Endodermal cell (in vitro differentiated cells): ENCODE results near the gene VOPP1. TPM values are rescaled to one million over a fixed set of nuclear protein-coding genes. Genes with fewer than 3 reads are reported as not detected.

Source experiments
- DNase-seq: peaks from one replicate; pipeline ENCODE4 v3.0.0-alpha.2; 2017
- H3K27ac ChIP-seq: 2 replicates; pipeline ENCODE4 v1.5.1; 2013; ENCODE audit warnings: mild to moderate bottlenecking, low read depth, low read length, moderate library complexity
- H3K27me3 ChIP-seq: 2 replicates; pipeline ENCODE4 v1.6.1; 2013; ENCODE audit warnings: mild to moderate bottlenecking, low read length, moderate library complexity; ENCODE audit not compliant: insufficient read depth, control insufficient read depth, poor library complexity, severe bottlenecking
- H3K36me3 ChIP-seq: 2 replicates; pipeline ENCODE4 v1.7.0; 2013; ENCODE audit warnings: mild to moderate bottlenecking, low read length, moderate library complexity; ENCODE audit not compliant: control insufficient read depth, insufficient read depth
- H3K4me1 ChIP-seq: one replicate; pipeline ENCODE4 v1.7.0; 2013; ENCODE audit warnings: low read length; ENCODE audit not compliant: control insufficient read depth, insufficient read depth
- H3K4me3 ChIP-seq: 2 replicates; pipeline ENCODE4 v1.5.1; 2013; ENCODE audit warnings: mild to moderate bottlenecking, low read length, moderate library complexity
- H3K9ac ChIP-seq: 2 replicates; pipeline ENCODE4 v1.6.1; 2013; ENCODE audit warnings: mild to moderate bottlenecking, low read length, moderate library complexity; ENCODE audit not compliant: poor library complexity, severe bottlenecking; ENCODE audit errors: extremely low read depth
- H3K9me3 ChIP-seq: 2 replicates; pipeline ENCODE4 v1.6.1; 2013; ENCODE audit warnings: mild to moderate bottlenecking, low read length, moderate library complexity; ENCODE audit not compliant: control insufficient read depth
- H3K27ac Mint-ChIP-seq: 2 replicates; pipeline ENCODE4 v1.8.0; 2020; ENCODE audit warnings: mixed read lengths
- H3K27me3 Mint-ChIP-seq: 2 replicates; pipeline ENCODE4 v1.8.0; 2021; ENCODE audit warnings: mild to moderate bottlenecking, mixed read lengths; ENCODE audit not compliant: insufficient read depth
- H3K36me3 Mint-ChIP-seq: 2 replicates; pipeline ENCODE4 v1.8.0; 2020; ENCODE audit warnings: low read depth, mixed read lengths
- H3K4me1 Mint-ChIP-seq: 2 replicates; pipeline ENCODE4 v1.8.0; 2020; ENCODE audit warnings: mixed read lengths
- H3K4me3 Mint-ChIP-seq: 2 replicates; pipeline ENCODE4 v1.8.0; 2020; ENCODE audit warnings: mild to moderate bottlenecking, moderate library complexity, mixed read lengths
- H3K9me3 Mint-ChIP-seq: 2 replicates; pipeline ENCODE4 v1.8.0; 2020; ENCODE audit warnings: mild to moderate bottlenecking, mixed read lengths
- WGBS, 2 experiments: methylation state at CpG; one replicate each; pipeline versions ENCODE4 v1.1.5 to v1.1.7; 2013; ENCODE audit warnings: missing lambda C conversion rate in 2 of 2, mixed read lengths in 1 of 2; ENCODE audit not compliant: insufficient coverage in 1 of 2, insufficient read length in 1 of 2; 5-methylcytosine and 5-hydroxymethylcytosine counted together
- total RNA-seq, 2 donors: library from RNA; stranded (reverse); fragmentation: NEBNext Ultra II Directional in 1 of 2; extraction: Animal tissue kit (Norgen Biotek cat#: 25700) in 1 of 2; gene quantifications; 2 replicates in 1 of 2; 3 replicates in 1 of 2; pipeline ENCODE4 v1.2.1, GENCODE V29; 2021
- TF ChIP-seq, protein P1 (sequence below): fragments of 200-600 bp; sonication (generic); conservative IDR thresholded peaks from 2 replicates; pipeline ENCODE4 v1.5.0; 2021; ENCODE audit warnings: antibody characterized with exemption, mild to moderate bottlenecking

VOPP1 gene
- total RNA-seq, 2 donors from 2014 or later: 48.8 to 53.6 TPM

GRCh38 chr7:55448526-55448925 is 123.8 kb downstream of the VOPP1 start:
- Histone ChIP-seq H3K9ac (no peak overlapping the region), H3K4me1 (no peaks in the 10 kb centered on the region), H3K27ac (no peak overlapping the region), H3K4me3 (no peak overlapping the region), H3K9me3 (no peaks in the 10 kb centered on the region), H3K36me3 (no peaks in the 10 kb centered on the region), H3K27me3 (no peaks in the 10 kb centered on the region)
- TF ChIP-seq, protein P1, sequence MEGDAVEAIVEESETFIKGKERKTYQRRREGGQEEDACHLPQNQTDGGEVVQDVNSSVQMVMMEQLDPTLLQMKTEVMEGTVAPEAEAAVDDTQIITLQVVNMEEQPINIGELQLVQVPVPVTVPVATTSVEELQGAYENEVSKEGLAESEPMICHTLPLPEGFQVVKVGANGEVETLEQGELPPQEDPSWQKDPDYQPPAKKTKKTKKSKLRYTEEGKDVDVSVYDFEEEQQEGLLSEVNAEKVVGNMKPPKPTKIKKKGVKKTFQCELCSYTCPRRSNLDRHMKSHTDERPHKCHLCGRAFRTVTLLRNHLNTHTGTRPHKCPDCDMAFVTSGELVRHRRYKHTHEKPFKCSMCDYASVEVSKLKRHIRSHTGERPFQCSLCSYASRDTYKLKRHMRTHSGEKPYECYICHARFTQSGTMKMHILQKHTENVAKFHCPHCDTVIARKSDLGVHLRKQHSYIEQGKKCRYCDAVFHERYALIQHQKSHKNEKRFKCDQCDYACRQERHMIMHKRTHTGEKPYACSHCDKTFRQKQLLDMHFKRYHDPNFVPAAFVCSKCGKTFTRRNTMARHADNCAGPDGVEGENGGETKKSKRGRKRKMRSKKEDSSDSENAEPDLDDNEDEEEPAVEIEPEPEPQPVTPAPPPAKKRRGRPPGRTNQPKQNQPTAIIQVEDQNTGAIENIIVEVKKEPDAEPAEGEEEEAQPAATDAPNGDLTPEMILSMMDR: no peak
- Mint-ChIP-seq H3K27me3 (no peaks in the 10 kb centered on the region), H3K9me3 (no peaks in the 10 kb centered on the region), H3K27ac (no peak overlapping the region), H3K4me3 (no peak overlapping the region), H3K4me1 (no peaks in the 10 kb centered on the region), H3K36me3 (no peaks in the 10 kb centered on the region)
- WGBS, 2 experiments: 93 to 98% methylated on average over 22 of the region's 22 CpGs
- DNase-seq: no peak

GRCh38 chr7:55444786-55445185 is 127.5 kb downstream of the VOPP1 start:
- H3K27me3 Mint-ChIP-seq: no peaks in the 10 kb centered on the region
- no peaks in the 10 kb centered on the region for H3K4me1 Mint-ChIP-seq
- no peaks in the 10 kb centered on the region for H3K36me3 Mint-ChIP-seq
- Histone ChIP-seq H3K4me1 (no peaks in the 10 kb centered on the region), H3K9me3 (no peaks in the 10 kb centered on the region), H3K27ac (no peak overlapping the region), H3K36me3 (no peaks in the 10 kb centered on the region), H3K4me3 (no peak overlapping the region), H3K9ac (no peak overlapping the region), H3K27me3 (no peaks in the 10 kb centered on the region)
- H3K27ac Mint-ChIP-seq: no peak overlapping the region
- DNase-seq: no peak
- TF ChIP-seq, protein P1: no peak
- WGBS, 2 experiments: 100% methylated on average over 1 of the region's 1 CpG; no CpG with 5 or more reads in 1 of the 2 experiments
- H3K9me3 Mint-ChIP-seq: no peaks in the 10 kb centered on the region
- no peak overlapping the region for H3K4me3 Mint-ChIP-seq

DNA sequence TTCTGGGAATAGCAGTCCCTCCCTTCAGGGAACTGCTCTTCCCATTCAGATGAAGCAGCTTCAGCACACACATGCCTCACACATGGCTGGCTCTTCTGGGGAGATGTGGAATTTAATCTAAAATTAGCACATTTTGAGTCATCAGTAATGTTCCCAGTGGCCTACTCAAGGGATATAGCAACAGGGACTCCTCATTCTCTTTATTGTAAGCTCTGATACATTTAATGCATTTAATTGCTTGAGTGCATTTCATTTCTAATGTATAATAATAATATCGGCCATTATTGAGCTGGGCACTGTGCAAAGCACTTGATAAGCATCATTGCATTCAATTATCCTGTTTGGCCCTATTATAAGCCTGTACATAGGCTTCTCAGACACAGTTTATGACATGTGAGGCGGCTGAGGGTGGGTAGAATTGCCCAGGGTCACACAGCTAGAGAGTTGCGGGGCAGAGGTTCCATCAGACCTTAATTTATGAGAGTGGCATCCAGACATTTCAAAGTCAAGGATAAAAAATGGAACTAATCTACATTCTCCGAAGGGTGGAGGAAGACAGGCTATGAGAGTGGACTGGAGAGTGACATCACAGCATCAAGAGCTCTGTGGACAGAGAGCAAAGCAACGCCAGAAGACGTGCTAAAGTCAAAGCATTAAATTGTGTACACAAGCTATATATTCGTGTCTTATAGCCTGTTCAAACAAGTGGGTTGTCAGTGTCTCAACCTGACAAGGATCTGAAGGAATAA is 130.4 kb downstream of the VOPP1 start:
- H3K27me3 ChIP-seq: no peaks in the 10 kb centered on the region
- 94% methylated on average over 7 of the region's 7 CpGs for WGBS, 2 experiments
- no peaks in the 10 kb centered on the region for H3K36me3 Mint-ChIP-seq
- no peak overlapping the region for H3K4me3 Mint-ChIP-seq
- H3K9me3 Mint-ChIP-seq: no peaks in the 10 kb centered on the region
- no peak overlapping the region for H3K27ac ChIP-seq
- H3K36me3 ChIP-seq: no peaks in the 10 kb centered on the region
- no peak overlapping the region for H3K9ac ChIP-seq
- H3K27ac Mint-ChIP-seq: no peak overlapping the region
- H3K4me3 ChIP-seq: no peak overlapping the region
- no peaks in the 10 kb centered on the region for H3K9me3 ChIP-seq
- H3K27me3 Mint-ChIP-seq: peaks cover 7% of the 10 kb centered on the region
- no peak for DNase-seq
- peaks cover 8% of the 10 kb centered on the region for H3K4me1 Mint-ChIP-seq
- TF ChIP-seq, protein P1: no peak
- peaks cover 5% of the 10 kb centered on the region for H3K4me1 ChIP-seq
